CMK (cell line): ENCODE data around the gene LIF.
"Not testable (repeated sequence)": the region's sequence is repeated elsewhere in the genome, so short reads cannot be mapped to it uniquely, and the experiment has no call there.

Experiments used
- DNase-seq: peaks from one replicate; pipeline ENCODE4 v3.0.0-alpha.2; 2010; ENCODE audit warnings: low read depth

LIF gene

GRCh38 chr22:30205281-30206115 is 41.1 kb downstream of the LIF start:
- no peak for DNase-seq

GRCh38 chr22:30204742-30205111 is 41.8 kb downstream of the LIF start:
- no peak for DNase-seq

- DNase-seq: no peak
These were observed 42.4 kb downstream of the LIF start for GRCh38 chr22:30204015-30204741.

GRCh38 chr22:30202531-30203006 is 44.0 kb downstream of the LIF start:
- DNase-seq: no peak

GRCh38 chr22:30201945-30202344 is 44.6 kb downstream of the LIF start:
- no peak for DNase-seq

- DNase-seq: not testable (repeated sequence)
These were observed 45.7 kb downstream of the LIF start for GRCh38 chr22:30200905-30201304.

GRCh38 chr22:30198921-30199320 is 47.6 kb downstream of the LIF start:
- no peak for DNase-seq

- DNase-seq: no peak
These were observed 48.3 kb downstream of the LIF start for GRCh38 chr22:30198152-30198825.

- DNase-seq: no peak
These were observed 49.2 kb downstream of the LIF start for GRCh38 chr22:30197389-30197788.

GRCh38 chr22:30196880-30197336 is 49.7 kb downstream of the LIF start:
- DNase-seq: no peak

- peak; percentile 80 for DNase-seq
These were observed 50.2 kb downstream of the LIF start for GRCh38 chr22:30196141-30196879.

GRCh38 chr22:30195245-30196140 is 51.1 kb downstream of the LIF start:
- no peak for DNase-seq

- no peak for DNase-seq
These were observed 53.4 kb downstream of the LIF start for GRCh38 chr22:30193031-30193775.

GRCh38 chr22:30192427-30192826 is 54.1 kb downstream of the LIF start:
- DNase-seq: no peak

- DNase-seq: no peak
These were observed 55.4 kb downstream of the LIF start for GRCh38 chr22:30191040-30191701.

- no peak for DNase-seq
These were observed 56.0 kb downstream of the LIF start for GRCh38 chr22:30190574-30190973.
